Transverse colon (tissue), 4 donors: ENCODE data around the gene ELF2. TPM values are rescaled to one million over a fixed set of nuclear protein-coding genes. Genes with fewer than 3 reads are reported as not detected.
A peak's percentile ranks its signal among the peaks of the same experiment; 100 is the strongest.

Experiments
- DNase-seq: peaks from one replicate; pipeline ENCODE4 v3.0.0-alpha.2; 2019
- H3K27ac ChIP-seq, 4 donors: fragments of 200-600 bp; sonication (generic); 2 replicates each; pipeline ENCODE4 v1.5.1; 2016 to 2018; ENCODE audit warnings: inconsistent platforms in 4 of 4
- H3K27me3 ChIP-seq: fragments of 200-600 bp; sonication (generic); 2 replicates; pipeline ENCODE4 v1.5.1; 2017; ENCODE audit warnings: inconsistent platforms
- H3K36me3 ChIP-seq, 4 donors: fragments of 200-600 bp; sonication (generic); 2 replicates each; pipeline ENCODE4 v1.5.1; 2017 to 2019; ENCODE audit warnings: inconsistent platforms in 4 of 4
- H3K4me1 ChIP-seq, 4 donors: fragments of 200-600 bp; sonication (generic); 2 replicates each; pipeline ENCODE4 v1.5.1; 2017 to 2020; ENCODE audit warnings: inconsistent platforms in 4 of 4
- H3K4me3 ChIP-seq, 4 donors: fragments of 200-600 bp; sonication (generic); 1 replicate in 1 of 4; 2 replicates in 3 of 4; pipeline versions ENCODE4 v1.5.1 to v1.6.1; 2017 to 2019; ENCODE audit warnings: inconsistent platforms in 4 of 4
- H3K9me3 ChIP-seq, 2 donors: fragments of 200-600 bp; sonication (generic); 2 replicates each; pipeline ENCODE4 v1.5.1; 2017 to 2019; ENCODE audit warnings: inconsistent platforms in 2 of 2
- CTCF ChIP-seq, 5 experiments: fragments of 200-600 bp in 3 of 5; fragments of 450-650 bp in 2 of 5; sonication (generic) in 3 of 5; IDR thresholded peaks; 1 replicate in 2 of 5; 2 replicates in 3 of 5; pipeline ENCODE4 v1.5.1; 2016 to 2017; ENCODE audit warnings: antibody characterized with exemption in 5 of 5, inconsistent platforms in 3 of 5, mild to moderate bottlenecking in 2 of 5, moderate library complexity in 1 of 5
- EP300 ChIP-seq: sonication (generic); formaldehyde crosslinking; IDR thresholded peaks from one replicate; pipeline ENCODE4 v1.6.1; 2017; ENCODE audit warnings: antibody characterized with exemption, low read depth
- POLR2A ChIP-seq: fragments of 450-650 bp; IDR thresholded peaks from one replicate; pipeline ENCODE4 v1.6.1; 2016; ENCODE audit warnings: antibody characterized with exemption, mild to moderate bottlenecking, moderate library complexity
- POLR2AphosphoS5 ChIP-seq, 3 donors: sonication (generic); formaldehyde crosslinking; IDR thresholded peaks; one replicate each; pipeline ENCODE4 v1.6.1; 2016; ENCODE audit warnings: antibody characterized with exemption in 3 of 3
- WGBS, 2 donors: methylation state at CpG; one replicate each; pipeline ENCODE4 v1.1.5; 2018; ENCODE audit warnings: low coverage in 1 of 2; 5-methylcytosine and 5-hydroxymethylcytosine counted together
- in situ Hi-C, 4 donors: fragments of 200-750 bp; cut with MboI; loops; one replicate each; pipeline versions ENCODE4 v1.15.0 to v1.15.1; 2017; ENCODE audit warnings: low sequenced_read_pairs in 3 of 4, low pct_ligation_motif_present in 1 of 4, low pct_unique_long_range_greater_than_20kb in 1 of 4
- intact Hi-C: fragments of 100-400 bp; cut with DNase I; formaldehyde crosslinking; loops from one replicate; pipeline ENCODE4 v1.15.1; 2023; ENCODE audit warnings: low total_unique reads
- total RNA-seq, 4 donors: library from RNA; depleted of rRNA; stranded (reverse); fragments of >200 nt; gene quantifications; one replicate each; pipeline ENCODE4 v1.1.0, GENCODE V29; 2016

ELF2 gene
- 10 to 100 TPM; 21.7 to 65.6 (median 41.8) TPM for total RNA-seq

- TF ChIP-seq POLR2AphosphoS5 (IDR thresholded peaks at IDR 0.05) (peak in 2 of 3 donors; percentile 65 to 74), POLR2A (no peak)
- H3K36me3 ChIP-seq, result no peaks in the 10 kb centered on the region
- peaks cover 9 to 24% (median 12%) of the 10 kb centered on the region in 4 donors for H3K4me1 ChIP-seq
- H3K27me3 ChIP-seq, result no peaks in the 10 kb centered on the region
- no peaks in the 10 kb centered on the region for H3K9me3 ChIP-seq
- peak within 1 kb of the TSS; percentile 89 to 100 (median 96) for H3K4me3 ChIP-seq
- in situ Hi-C loops (no loop called here), intact Hi-C loops (loop anchor here (5.0 kb wide), 1 partner anchor 95 kb away; no protein-coding TSS in a partner anchor)
- 0 to 1% methylated on average over 9 to 35 of the region's 83 CpGs for WGBS, 2 donors
- H3K27ac ChIP-seq, result peak within 1 kb of the TSS; percentile 99 to 100 (median 100)
- peak; percentile 95 for DNase-seq
Measured at GRCh38 chr4:139177049-139177868, at the start of gene ELF2. Gene ELF2 (minus strand): TSS chr4:139177218. CDS start chr4:139137701, 39,517 bp downstream.

- no peak for DNase-seq
- Histone ChIP-seq H3K36me3 (no peaks in the 10 kb centered on the region), H3K4me3 (no peak overlapping the region), H3K27ac (no peak overlapping the region), H3K4me1 (no peaks in the 10 kb centered on the region), H3K9me3 (no peaks in the 10 kb centered on the region), H3K27me3 (no peaks in the 10 kb centered on the region)
- intact Hi-C loops, result no loop called here
- 85 to 100% methylated on average over 2 of the region's 2 CpGs for WGBS, 2 donors
- TF ChIP-seq POLR2AphosphoS5 (IDR thresholded peaks at IDR 0.05), result no peak
- no peak for TF ChIP-seq CTCF (IDR thresholded peaks at IDR 0.05)
- TF ChIP-seq POLR2A, result no peak
- no peak for TF ChIP-seq EP300
- in situ Hi-C loops, result no loop called here
Measured at GRCh38 chr4:139223682-139224317, 46.8 kb upstream of the ELF2 start.

- no peak overlapping the region for H3K4me3 ChIP-seq
- intact Hi-C loops, result no loop called here
- no peak overlapping the region for H3K27ac ChIP-seq
- no peaks in the 10 kb centered on the region for H3K36me3 ChIP-seq
- no peak for DNase-seq
- in situ Hi-C loops, result no loop called here
- H3K4me1 ChIP-seq, result no peaks in the 10 kb centered on the region
- H3K9me3 ChIP-seq, result no peaks in the 10 kb centered on the region
- H3K27me3 ChIP-seq, result no peaks in the 10 kb centered on the region
- WGBS, 2 donors, result 67 to 88% methylated on average over 1 to 5 of the region's 5 CpGs
- TF ChIP-seq POLR2AphosphoS5 (IDR thresholded peaks at IDR 0.05), result no peak
- no peak for TF ChIP-seq CTCF (IDR thresholded peaks at IDR 0.05)
- TF ChIP-seq POLR2A, result no peak
- TF ChIP-seq EP300, result no peak
Measured at GRCh38 chr4:139222215-139222614, 45.2 kb upstream of the ELF2 start.

- TF ChIP-seq EP300 (no peak), POLR2A (no peak), CTCF (IDR thresholded peaks at IDR 0.05) (no peak), POLR2AphosphoS5 (IDR thresholded peaks at IDR 0.05) (no peak)
- H3K27ac ChIP-seq, result no peak overlapping the region
- no peak overlapping the region for H3K4me3 ChIP-seq
- intact Hi-C loops (no loop called here), in situ Hi-C loops (no loop called here)
- no peaks in the 10 kb centered on the region for H3K36me3 ChIP-seq
- 90% methylated on average over 5 of the region's 5 CpGs; no CpG with 5 or more reads in 1 of the 2 donors for WGBS, 2 donors
- no peaks in the 10 kb centered on the region for H3K9me3 ChIP-seq
- DNase-seq, result no peak
- H3K27me3 ChIP-seq, result no peaks in the 10 kb centered on the region
- H3K4me1 ChIP-seq, result no peaks in the 10 kb centered on the region
Measured at GRCh38 chr4:139221687-139222086, 44.7 kb upstream of the ELF2 start.
